Brain microvascular endothelial cell (primary cell): Measurements from ENCODE around the gene TMEM39A.

ENCODE experiments used
- DNase-seq: peaks from one replicate; pipeline ENCODE4 v3.0.0-alpha.2; 2020
- H3K27ac ChIP-seq: fragments of 250-450 bp; sonication (Bioruptor Pico); 2 replicates; pipeline ENCODE4 v1.5.1; 2020; ENCODE audit warnings: mild to moderate bottlenecking, moderate library complexity
- H3K27me3 ChIP-seq: fragments of 250-450 bp; sonication (Bioruptor Pico); replicated peaks from 2 replicates; pipeline ENCODE4 v1.5.1; 2020; ENCODE audit warnings: mild to moderate bottlenecking
- H3K36me3 ChIP-seq: fragments of 250-450 bp; sonication (Bioruptor Pico); replicated peaks from 2 replicates; pipeline ENCODE4 v1.5.1; 2020; ENCODE audit warnings: mild to moderate bottlenecking
- H3K4me3 ChIP-seq: 2 replicates; pipeline ENCODE4 v1.5.1; 2011; ENCODE audit warnings: low read depth, mild to moderate bottlenecking, control low read depth, low read length, moderate library complexity
- in situ Hi-C: cut with HindIII; loops from 2 replicates; pipeline ENCODE4 v1.10.0; 2017; ENCODE audit warnings: low sequenced_read_pairs, low pct_ligation_motif_present
- TF ChIP-seq, protein P1 (sequence below): IDR thresholded peaks from 2 replicates; pipeline ENCODE4 v1.5.1; 2011; ENCODE audit warnings: low read depth, mild to moderate bottlenecking, moderate library complexity, low read length, control low read depth, inconsistent platforms; ENCODE audit errors: missing control alignments

The TMEM39A gene

DNA sequence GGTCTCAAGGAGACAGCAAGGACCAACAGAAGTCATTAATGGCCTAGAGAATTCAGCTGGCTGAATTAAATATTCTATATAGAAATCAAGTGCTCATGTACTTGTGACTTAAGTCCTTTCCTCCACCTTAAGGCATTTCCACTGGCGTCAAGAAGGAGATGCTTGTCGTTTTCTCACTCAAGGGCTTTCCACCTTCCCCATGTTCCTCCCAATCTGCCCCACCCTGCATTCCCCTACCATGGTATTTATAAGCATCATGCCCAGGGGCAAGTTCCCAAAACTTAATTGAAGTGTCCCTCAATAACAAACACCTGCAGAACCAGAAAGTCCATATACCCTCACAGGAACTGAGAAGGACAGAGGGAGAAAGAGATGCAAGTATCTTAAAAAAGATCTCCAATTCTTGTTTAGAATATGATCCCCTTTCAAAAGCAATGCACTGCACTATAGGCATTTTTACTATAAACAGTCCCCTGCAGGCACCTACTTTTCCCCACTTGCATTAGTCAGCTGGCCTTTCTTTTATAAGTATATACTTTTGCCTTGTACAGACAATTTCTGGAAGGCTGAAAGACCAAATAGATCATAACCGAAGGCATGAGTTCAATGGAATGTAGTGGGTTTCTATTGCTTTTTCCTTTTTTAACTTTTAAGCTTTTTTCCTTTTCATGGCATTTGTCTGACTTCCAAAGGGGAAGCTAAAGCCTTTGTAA, 29.6 kb downstream of the TMEM39A start:
- TF ChIP-seq, protein P1, sequence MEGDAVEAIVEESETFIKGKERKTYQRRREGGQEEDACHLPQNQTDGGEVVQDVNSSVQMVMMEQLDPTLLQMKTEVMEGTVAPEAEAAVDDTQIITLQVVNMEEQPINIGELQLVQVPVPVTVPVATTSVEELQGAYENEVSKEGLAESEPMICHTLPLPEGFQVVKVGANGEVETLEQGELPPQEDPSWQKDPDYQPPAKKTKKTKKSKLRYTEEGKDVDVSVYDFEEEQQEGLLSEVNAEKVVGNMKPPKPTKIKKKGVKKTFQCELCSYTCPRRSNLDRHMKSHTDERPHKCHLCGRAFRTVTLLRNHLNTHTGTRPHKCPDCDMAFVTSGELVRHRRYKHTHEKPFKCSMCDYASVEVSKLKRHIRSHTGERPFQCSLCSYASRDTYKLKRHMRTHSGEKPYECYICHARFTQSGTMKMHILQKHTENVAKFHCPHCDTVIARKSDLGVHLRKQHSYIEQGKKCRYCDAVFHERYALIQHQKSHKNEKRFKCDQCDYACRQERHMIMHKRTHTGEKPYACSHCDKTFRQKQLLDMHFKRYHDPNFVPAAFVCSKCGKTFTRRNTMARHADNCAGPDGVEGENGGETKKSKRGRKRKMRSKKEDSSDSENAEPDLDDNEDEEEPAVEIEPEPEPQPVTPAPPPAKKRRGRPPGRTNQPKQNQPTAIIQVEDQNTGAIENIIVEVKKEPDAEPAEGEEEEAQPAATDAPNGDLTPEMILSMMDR: no peak
- DNase-seq: no peak
- Histone ChIP-seq H3K36me3 (peaks cover 54% of the 10 kb centered on the region), H3K4me3 (no peak overlapping the region), H3K27me3 (no peaks in the 10 kb centered on the region), H3K27ac (no peak overlapping the region)
- in situ Hi-C loops: no loop called here

DNA sequence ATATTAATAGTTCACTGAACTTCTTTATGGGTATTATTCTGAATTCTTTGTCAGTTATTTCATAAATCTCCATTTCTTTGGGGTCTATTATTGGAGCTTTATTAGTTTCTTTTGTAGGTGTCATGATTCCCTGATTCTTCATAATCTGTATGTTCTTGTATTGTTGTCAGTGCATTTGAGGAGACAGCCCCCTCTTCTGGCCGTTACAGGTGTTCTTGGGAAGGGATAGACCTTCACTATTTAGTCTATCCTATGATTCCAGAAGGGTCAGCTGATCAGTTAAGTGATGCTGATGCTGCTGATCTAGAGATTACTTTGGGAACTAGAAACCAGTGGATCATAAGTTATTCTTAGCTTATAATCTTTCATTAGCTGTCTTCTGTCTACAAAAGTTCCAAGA, 34.9 kb downstream of the TMEM39A start:
- H3K27ac ChIP-seq: no peak overlapping the region
- H3K27me3 ChIP-seq: no peaks in the 10 kb centered on the region
- DNase-seq: no peak
- in situ Hi-C loops: no loop called here
- TF ChIP-seq, protein P1: peak; percentile 22
- H3K36me3 ChIP-seq: peaks cover 30% of the 10 kb centered on the region
- no peak overlapping the region for H3K4me3 ChIP-seq

- Histone ChIP-seq H3K4me3 (no peak overlapping the region), H3K27ac (no peak overlapping the region), H3K27me3 (no peaks in the 10 kb centered on the region), H3K36me3 (peaks cover 30% of the 10 kb centered on the region)
- in situ Hi-C loops: no loop called here
- TF ChIP-seq, protein P1: no peak
- no peak for DNase-seq
Observed at GRCh38 chr3:119427669-119428068, 35.7 kb downstream of the TMEM39A start.

GRCh38 chr3:119420196-119420595, 43.2 kb downstream of the TMEM39A start:
- TF ChIP-seq, protein P1: peak; percentile 43
- H3K4me3 ChIP-seq: no peak overlapping the region
- no peaks in the 10 kb centered on the region for H3K27me3 ChIP-seq
- DNase-seq: no peak
- H3K27ac ChIP-seq: no peak overlapping the region
- in situ Hi-C loops: no loop called here
- H3K36me3 ChIP-seq: peaks cover 18% of the 10 kb centered on the region

DNA sequence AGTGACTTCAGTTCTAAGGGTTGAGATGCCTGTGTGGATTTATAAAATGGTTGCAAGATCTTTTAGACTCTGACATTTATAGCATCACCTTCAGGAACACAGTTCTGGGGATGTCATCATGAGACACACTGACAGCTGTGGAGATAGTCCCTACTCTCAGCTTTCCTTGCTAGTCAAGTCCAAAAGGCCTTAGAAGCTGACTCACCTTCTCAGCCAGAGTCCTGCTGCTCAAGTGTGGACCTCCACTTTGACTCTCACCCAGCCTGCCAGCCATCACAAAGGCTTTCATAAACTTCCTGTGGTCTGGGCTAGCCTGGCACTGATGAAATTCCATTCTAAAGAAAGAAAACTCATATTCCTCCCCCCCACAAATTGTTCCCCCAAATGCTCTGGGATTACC, 44.8 kb downstream of the TMEM39A start:
- no peak overlapping the region for H3K27ac ChIP-seq
- peaks cover 29% of the 10 kb centered on the region for H3K36me3 ChIP-seq
- DNase-seq: no peak
- in situ Hi-C loops: no loop called here
- no peaks in the 10 kb centered on the region for H3K27me3 ChIP-seq
- TF ChIP-seq, protein P1: no peak
- H3K4me3 ChIP-seq: no peak overlapping the region
